ENCODE results near the gene CHAD. TPM values are rescaled to one million over a fixed set of nuclear protein-coding genes. Genes with fewer than 3 reads are reported as not detected.

Gene CHAD
- not detected in 2 replicates for polyA plus RNA-seq
- not detected in 2 replicates for polyA minus RNA-seq

- peaks cover 27% of the 10 kb centered on the region for H3K27me3 ChIP-seq (ENCODE audit: insufficient read depth, low read depth, low read length)
- peak within 1 kb of the TSS; percentile 28 for H3K4me3 ChIP-seq (ENCODE audit: low read length)
- H3K27ac ChIP-seq (ENCODE audit: low read length) = no peak within 1 kb of the TSS
- no peaks in the 10 kb centered on the region for H3K9me3 ChIP-seq (ENCODE audit: low read length)
- no peak within 1 kb of the TSS for H2AFZ ChIP-seq (ENCODE audit: low read depth, low read length)
- no peaks in the 10 kb centered on the region for H3F3A ChIP-seq (ENCODE audit: insufficient read depth, low read length, poor library complexity, severe bottlenecking)
- H3K79me2 ChIP-seq (replicated peaks; ENCODE audit: insufficient read depth, low read length) = no peaks in the 10 kb centered on the region
- no peaks in the 10 kb centered on the region for H3K9me2 ChIP-seq (ENCODE audit: insufficient read depth, low read length)
- no peaks in the 10 kb centered on the region for H3K36me3 ChIP-seq (ENCODE audit: insufficient read depth, low read length)
- no peak for TF ChIP-seq RAD21 (conservative IDR thresholded peaks at IDR 0.05)
- TF ChIP-seq SMC3 (conservative IDR thresholded peaks at IDR 0.05; ENCODE audit: poor library complexity) = no peak
- TF ChIP-seq REST (IDR thresholded peaks at IDR 0.05; ENCODE audit: borderline replicate concordance) = no peak
- no peak for TF ChIP-seq EZH2 (IDR thresholded peaks at IDR 0.05; ENCODE audit: borderline replicate concordance, insufficient read depth, low read length, poor library complexity, severe bottlenecking)
- TF ChIP-seq MXI1 (conservative IDR thresholded peaks at IDR 0.05; ENCODE audit: poor library complexity, severe bottlenecking) = no peak
- no peak within 1 kb of the TSS for H3K9ac ChIP-seq (ENCODE audit: low read length)
- no peak within 1 kb of the TSS for H3K4me2 ChIP-seq (ENCODE audit: low read length)
- H4K20me1 ChIP-seq (ENCODE audit: insufficient read depth) = no peaks in the 10 kb centered on the region
Observed at GRCh38 chr17:50468304-50469207, at the start of gene CHAD. CHAD (minus strand) TSS chr17:50468880; CDS start chr17:50468813, 67 bp downstream.

GRCh38 chr17:50517504-50518383 lies 49.1 kb upstream of the CHAD start:
- H3K4me2 ChIP-seq (ENCODE audit: low read length) = no peak overlapping the region
- H2AFZ ChIP-seq (ENCODE audit: low read depth, low read length) = no peak overlapping the region
- H4K20me1 ChIP-seq (ENCODE audit: insufficient read depth) = no peaks in the 10 kb centered on the region
- TF ChIP-seq EZH2 (IDR thresholded peaks at IDR 0.05; ENCODE audit: borderline replicate concordance, insufficient read depth, low read length, poor library complexity, severe bottlenecking) (no peak), EP300 (conservative IDR thresholded peaks at IDR 0.05; ENCODE audit: poor library complexity, severe bottlenecking) (no peak), CTCF (IDR thresholded peaks at IDR 0.05; ENCODE audit: poor library complexity, severe bottlenecking) (no peak), RAD21 (conservative IDR thresholded peaks at IDR 0.05) (no peak), TAF1 (IDR thresholded peaks at IDR 0.05; ENCODE audit: low read depth) (no peak), SMC3 (conservative IDR thresholded peaks at IDR 0.05; ENCODE audit: poor library complexity) (no peak), REST (IDR thresholded peaks at IDR 0.05; ENCODE audit: borderline replicate concordance) (no peak), MXI1 (conservative IDR thresholded peaks at IDR 0.05; ENCODE audit: poor library complexity, severe bottlenecking) (no peak)
- H3K9me3 ChIP-seq (ENCODE audit: low read length) = no peaks in the 10 kb centered on the region
- H3K27ac ChIP-seq (ENCODE audit: low read length) = no peak overlapping the region
- no peaks in the 10 kb centered on the region for H3K36me3 ChIP-seq (ENCODE audit: insufficient read depth, low read length)
- no peak overlapping the region for H3K4me3 ChIP-seq (ENCODE audit: low read length)
- no peaks in the 10 kb centered on the region for H3K79me2 ChIP-seq (replicated peaks; ENCODE audit: insufficient read depth, low read length)
- H3F3A ChIP-seq (ENCODE audit: insufficient read depth, low read length, poor library complexity, severe bottlenecking) = no peaks in the 10 kb centered on the region
- no peaks in the 10 kb centered on the region for H3K9me2 ChIP-seq (ENCODE audit: insufficient read depth, low read length)
- H3K9ac ChIP-seq (ENCODE audit: low read length) = no peak overlapping the region
- no peaks in the 10 kb centered on the region for H3K27me3 ChIP-seq (ENCODE audit: insufficient read depth, low read depth, low read length)

Measured in neural cell (in vitro differentiated cells).